ENCODE data around the gene FGF12. TPM values are rescaled to one million over a fixed set of nuclear protein-coding genes. Genes with fewer than 3 reads are reported as not detected.

The FGF12 gene
- total RNA-seq, 1 experiment from 2014 or later, result 9.7 TPM

- no peaks in the 10 kb centered on the region for H3K9me3 Mint-ChIP-seq (ENCODE audit: low read depth, unreplicated experiment)
- intact Hi-C loops (cut with micrococcal nuclease; ENCODE audit: unreplicated experiment), result no loop called here
- DNase-seq, result no peak
- peaks cover 18% of the 10 kb centered on the region for H3K4me1 Mint-ChIP-seq (ENCODE audit: low read depth, unreplicated experiment)
- no peak overlapping the region for H3K4me3 Mint-ChIP-seq (ENCODE audit: low read depth, unreplicated experiment)
- no peak for TF ChIP-seq CTCF (IDR thresholded peaks at IDR 0.05; ENCODE audit: unreplicated experiment)
- no peaks in the 10 kb centered on the region for H3K27me3 Mint-ChIP-seq (ENCODE audit: unreplicated experiment)
- no TSS peak for BruUV-seq (replicated peaks)
- H3K36me3 Mint-ChIP-seq (ENCODE audit: insufficient read depth, unreplicated experiment), result no peaks in the 10 kb centered on the region
- H3K27ac Mint-ChIP-seq (ENCODE audit: unreplicated experiment), result no peak overlapping the region
- CTCF ChIA-PET, result no interaction called here
These were observed 360.4 kb downstream of the FGF12 start for GRCh38 chr3:192366916-192367315.

- no peaks in the 10 kb centered on the region for H3K27me3 Mint-ChIP-seq (ENCODE audit: unreplicated experiment)
- no peak overlapping the region for H3K27ac Mint-ChIP-seq (ENCODE audit: unreplicated experiment)
- no peak for DNase-seq
- intact Hi-C loops (cut with micrococcal nuclease; ENCODE audit: unreplicated experiment), result no loop called here
- BruUV-seq (replicated peaks), result no TSS peak
- peaks cover 18% of the 10 kb centered on the region for H3K4me1 Mint-ChIP-seq (ENCODE audit: low read depth, unreplicated experiment)
- no peak overlapping the region for H3K4me3 Mint-ChIP-seq (ENCODE audit: low read depth, unreplicated experiment)
- H3K36me3 Mint-ChIP-seq (ENCODE audit: insufficient read depth, unreplicated experiment), result no peaks in the 10 kb centered on the region
- CTCF ChIA-PET, result no interaction called here
- no peaks in the 10 kb centered on the region for H3K9me3 Mint-ChIP-seq (ENCODE audit: low read depth, unreplicated experiment)
- TF ChIP-seq CTCF (IDR thresholded peaks at IDR 0.05; ENCODE audit: unreplicated experiment), result no peak
These were observed 361.8 kb downstream of the FGF12 start for GRCh38 chr3:192365571-192365970.

GRCh38 chr3:192364316-192364715, 363.0 kb downstream of the FGF12 start:
- Mint-ChIP-seq H3K27me3 (ENCODE audit: unreplicated experiment) (no peaks in the 10 kb centered on the region), H3K4me3 (ENCODE audit: low read depth, unreplicated experiment) (no peak overlapping the region), H3K4me1 (ENCODE audit: low read depth, unreplicated experiment) (peaks cover 18% of the 10 kb centered on the region), H3K9me3 (ENCODE audit: low read depth, unreplicated experiment) (no peaks in the 10 kb centered on the region), H3K27ac (ENCODE audit: unreplicated experiment) (no peak overlapping the region), H3K36me3 (ENCODE audit: insufficient read depth, unreplicated experiment) (no peaks in the 10 kb centered on the region)
- no peak for DNase-seq
- no TSS peak for BruUV-seq (replicated peaks)
- intact Hi-C loops (cut with micrococcal nuclease; ENCODE audit: unreplicated experiment), result no loop called here
- TF ChIP-seq CTCF (IDR thresholded peaks at IDR 0.05; ENCODE audit: unreplicated experiment), result no peak
- CTCF ChIA-PET, result no interaction called here

- BruUV-seq (replicated peaks), result no TSS peak
- no peaks in the 10 kb centered on the region for H3K4me1 Mint-ChIP-seq (ENCODE audit: low read depth, unreplicated experiment)
- DNase-seq, result no peak
- H3K36me3 Mint-ChIP-seq (ENCODE audit: insufficient read depth, unreplicated experiment), result no peaks in the 10 kb centered on the region
- CTCF ChIA-PET, result no interaction called here
- intact Hi-C loops (cut with micrococcal nuclease; ENCODE audit: unreplicated experiment), result no loop called here
- no peaks in the 10 kb centered on the region for H3K9me3 Mint-ChIP-seq (ENCODE audit: low read depth, unreplicated experiment)
- no peak overlapping the region for H3K27ac Mint-ChIP-seq (ENCODE audit: unreplicated experiment)
- no peak overlapping the region for H3K4me3 Mint-ChIP-seq (ENCODE audit: low read depth, unreplicated experiment)
- no peak for TF ChIP-seq CTCF (IDR thresholded peaks at IDR 0.05; ENCODE audit: unreplicated experiment)
- H3K27me3 Mint-ChIP-seq (ENCODE audit: unreplicated experiment), result no peaks in the 10 kb centered on the region
These were observed 372.7 kb downstream of the FGF12 start for GRCh38 chr3:192354687-192355086.

GRCh38 chr3:192352142-192352541, 375.2 kb downstream of the FGF12 start:
- Mint-ChIP-seq H3K27ac (ENCODE audit: unreplicated experiment) (no peak overlapping the region), H3K4me1 (ENCODE audit: low read depth, unreplicated experiment) (no peaks in the 10 kb centered on the region), H3K27me3 (ENCODE audit: unreplicated experiment) (no peaks in the 10 kb centered on the region), H3K36me3 (ENCODE audit: insufficient read depth, unreplicated experiment) (no peaks in the 10 kb centered on the region), H3K4me3 (ENCODE audit: low read depth, unreplicated experiment) (no peak overlapping the region), H3K9me3 (ENCODE audit: low read depth, unreplicated experiment) (no peaks in the 10 kb centered on the region)
- DNase-seq, result no peak
- CTCF ChIA-PET, result no interaction called here
- intact Hi-C loops (cut with micrococcal nuclease; ENCODE audit: unreplicated experiment), result no loop called here
- no peak for TF ChIP-seq CTCF (IDR thresholded peaks at IDR 0.05; ENCODE audit: unreplicated experiment)
- BruUV-seq (replicated peaks), result no TSS peak

All from Calu3 (cell line).